RWPE1 (cell line): ENCODE results near the gene RNF180.

Experiments
- CTCF ChIA-PET: fragments of 350-600 bp; sonication (Branson Sonifier 250); formaldehyde crosslinking; extraction: SDS; loops from one replicate; lab custom pipeline; 2021; lab: Yijun Ruan, JAX
- POLR2A ChIA-PET: fragments of 400-600 bp; formaldehyde crosslinking; extraction: SDS; loops from one replicate; lab custom pipeline; 2020; ENCODE audit warnings: antibody characterized with exemption; ENCODE audit not compliant: low non-redundant PET; lab: Yijun Ruan, JAX
- DNase-seq: peaks from one replicate; pipeline ENCODE4 v3.0.0; 2012; ENCODE audit warnings: low spot score
- H3K27ac ChIP-seq: fragments of 450-650 bp; 2 replicates; pipeline ENCODE4 v1.5.1; 2017
- CTCF ChIP-seq: fragments of 450-650 bp; conservative IDR thresholded peaks from 2 replicates; pipeline ENCODE4 v1.5.1; 2017; ENCODE audit warnings: low read depth, mild to moderate bottlenecking

The RNF180 gene

GRCh38 chr5:64158827-64159226 lies 6.8 kb upstream of the RNF180 start:
- TF ChIP-seq CTCF: no peak
- no peak overlapping the region for H3K27ac ChIP-seq
- POLR2A ChIA-PET: no interaction called here
- CTCF ChIA-PET: interaction anchor here (2.0 kb wide), 1 partner anchor 11 kb away, joined by 8 read pairs; no protein-coding TSS in a partner anchor
- DNase-seq: no peak

- no peak for DNase-seq
- POLR2A ChIA-PET: no interaction called here
- CTCF ChIA-PET: interaction anchor here (2.0 kb wide), 1 partner anchor 12 kb away, joined by 8 read pairs; no protein-coding TSS in a partner anchor
- no peak overlapping the region for H3K27ac ChIP-seq
- no peak for TF ChIP-seq CTCF
These were observed 5.4 kb upstream of the RNF180 start for GRCh38 chr5:64160201-64160600.

- ChIA-PET CTCF (no interaction called here), POLR2A (no interaction called here)
These were observed 4.2 kb upstream of the RNF180 start for GRCh38 chr5:64161420-64161819.

GRCh38 chr5:64163135-64163534 lies 2.5 kb upstream of the RNF180 start:
- ChIA-PET CTCF (interaction anchor here (1.5 kb wide), 1 partner anchor 15 kb away, joined by 9 read pairs; no protein-coding TSS in a partner anchor), POLR2A (no interaction called here)
- TF ChIP-seq CTCF: no peak
- H3K27ac ChIP-seq: no peak overlapping the region
- DNase-seq: no peak

More at GRCh38 chr5:64161420-64161819, 4.2 kb upstream of the RNF180 start:
- H3K27ac ChIP-seq: no peak overlapping the region
- no peak for TF ChIP-seq CTCF
- no peak for DNase-seq

GRCh38 chr5:64163746-64164145 lies 1.9 kb upstream of the RNF180 start:
- POLR2A ChIA-PET: no interaction called here
- CTCF ChIA-PET: no interaction called here
- H3K27ac ChIP-seq: no peak overlapping the region
- no peak for DNase-seq
- TF ChIP-seq CTCF: no peak

- no peak for TF ChIP-seq CTCF
- POLR2A ChIA-PET: no interaction called here
- DNase-seq: no peak
- H3K27ac ChIP-seq: no peak overlapping the region
- CTCF ChIA-PET: no interaction called here
These were observed 1.5 kb upstream of the RNF180 start for GRCh38 chr5:64164166-64164565.

- POLR2A ChIA-PET: no interaction called here
- no peak overlapping the region for H3K27ac ChIP-seq
- DNase-seq: no peak
- TF ChIP-seq CTCF: no peak
- CTCF ChIA-PET: no interaction called here
These were observed 513 bp upstream of the RNF180 start for GRCh38 chr5:64165160-64165499.
